Fibroblast of pulmonary artery (primary cell): ENCODE measurements around the gene TWSG1.

Source experiments
- DNase-seq: peaks from one replicate; pipeline ENCODE4 v3.0.0-alpha.2; 2010; ENCODE audit warnings: low read depth
- H3K4me3 ChIP-seq: replicated peaks from 2 replicates; pipeline ENCODE4 v1.5.1; 2011; ENCODE audit warnings: low read depth, mild to moderate bottlenecking, control low read depth, low read length, moderate library complexity
- TF ChIP-seq, protein P1 (sequence below): IDR thresholded peaks from 2 replicates; pipeline ENCODE4 v1.5.1; 2011; ENCODE audit warnings: mild to moderate bottlenecking, control low read depth, low read length, inconsistent platforms; ENCODE audit errors: missing control alignments

TWSG1 gene

DNA sequence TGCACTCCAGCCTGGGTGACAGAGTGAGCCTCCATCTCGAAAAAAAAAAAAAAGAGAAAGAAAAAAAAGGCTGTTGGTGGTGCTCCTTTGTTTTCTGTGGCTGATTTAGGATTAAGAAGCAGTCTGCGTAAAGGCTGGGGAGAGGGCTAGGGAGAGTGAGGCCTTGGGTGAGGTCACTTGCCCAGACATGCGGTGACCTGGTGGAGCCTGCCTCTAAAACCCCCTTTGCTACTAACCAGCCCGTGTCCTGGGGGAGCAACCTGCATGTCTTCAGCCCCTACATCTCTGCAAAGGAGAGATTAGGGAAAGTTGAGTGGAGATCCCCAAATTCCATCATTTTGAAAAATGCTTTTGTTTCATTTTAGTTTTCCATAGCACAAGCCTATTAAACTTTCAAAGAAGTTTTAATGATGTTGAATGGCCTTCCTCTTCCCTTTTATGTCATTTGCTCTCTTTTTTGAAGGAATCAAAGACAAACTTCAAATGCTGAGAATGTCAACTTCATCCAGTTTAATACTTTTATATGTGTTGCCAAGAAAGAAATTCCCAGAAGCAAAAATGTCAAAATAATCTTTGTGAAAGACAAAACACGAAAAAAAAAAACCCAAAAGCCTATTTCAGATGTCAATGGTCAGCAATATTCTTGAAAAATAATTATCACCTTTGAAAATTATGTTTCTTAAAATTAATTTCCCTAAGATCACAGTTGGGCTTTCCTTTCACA, 101.8 kb downstream of the TWSG1 start:
- TF ChIP-seq, protein P1, sequence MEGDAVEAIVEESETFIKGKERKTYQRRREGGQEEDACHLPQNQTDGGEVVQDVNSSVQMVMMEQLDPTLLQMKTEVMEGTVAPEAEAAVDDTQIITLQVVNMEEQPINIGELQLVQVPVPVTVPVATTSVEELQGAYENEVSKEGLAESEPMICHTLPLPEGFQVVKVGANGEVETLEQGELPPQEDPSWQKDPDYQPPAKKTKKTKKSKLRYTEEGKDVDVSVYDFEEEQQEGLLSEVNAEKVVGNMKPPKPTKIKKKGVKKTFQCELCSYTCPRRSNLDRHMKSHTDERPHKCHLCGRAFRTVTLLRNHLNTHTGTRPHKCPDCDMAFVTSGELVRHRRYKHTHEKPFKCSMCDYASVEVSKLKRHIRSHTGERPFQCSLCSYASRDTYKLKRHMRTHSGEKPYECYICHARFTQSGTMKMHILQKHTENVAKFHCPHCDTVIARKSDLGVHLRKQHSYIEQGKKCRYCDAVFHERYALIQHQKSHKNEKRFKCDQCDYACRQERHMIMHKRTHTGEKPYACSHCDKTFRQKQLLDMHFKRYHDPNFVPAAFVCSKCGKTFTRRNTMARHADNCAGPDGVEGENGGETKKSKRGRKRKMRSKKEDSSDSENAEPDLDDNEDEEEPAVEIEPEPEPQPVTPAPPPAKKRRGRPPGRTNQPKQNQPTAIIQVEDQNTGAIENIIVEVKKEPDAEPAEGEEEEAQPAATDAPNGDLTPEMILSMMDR: no peak
- no peak for DNase-seq
- no peak overlapping the region for H3K4me3 ChIP-seq

DNA sequence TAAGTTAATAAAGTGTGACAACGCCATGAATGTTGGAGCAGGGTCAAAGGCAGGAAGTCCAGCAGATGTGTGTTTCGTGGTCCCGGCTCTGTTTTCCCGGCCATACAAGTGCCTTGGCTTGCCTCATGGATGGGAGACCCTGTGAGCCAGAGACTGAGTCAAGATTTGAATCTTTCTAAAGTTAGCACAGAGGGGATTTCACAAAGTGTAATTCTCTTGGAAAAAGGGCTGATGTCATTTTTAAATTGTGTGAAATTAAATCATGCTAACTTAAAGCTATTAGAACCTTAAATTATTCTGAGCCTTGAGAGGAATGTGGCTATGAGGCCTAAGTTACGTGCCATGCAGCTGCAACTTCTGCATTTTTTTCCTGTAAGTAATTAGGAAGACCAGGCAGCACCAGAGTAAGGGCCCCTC, 102.5 kb downstream of the TWSG1 start:
- TF ChIP-seq, protein P1: no peak
- DNase-seq: peak; percentile 31
- H3K4me3 ChIP-seq: no peak overlapping the region

DNA sequence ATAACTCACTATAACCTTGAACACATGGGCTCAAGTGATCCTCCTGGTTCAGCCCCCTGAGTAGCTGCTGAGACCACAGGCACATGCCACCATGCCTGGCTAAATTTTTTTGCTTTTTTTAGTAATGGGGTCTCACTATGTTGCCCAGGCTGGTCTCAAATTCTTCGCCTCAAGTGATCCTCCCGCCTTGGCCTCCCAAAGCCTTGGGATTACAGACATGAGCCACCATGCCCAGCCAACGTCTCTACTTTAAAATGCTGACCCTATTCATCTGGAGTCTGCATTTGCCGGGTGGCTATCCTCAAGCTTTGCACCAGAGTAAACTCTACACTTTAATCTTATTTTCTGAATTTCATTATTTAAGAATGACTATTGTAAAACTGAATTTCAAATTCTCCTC, 103.1 kb downstream of the TWSG1 start:
- TF ChIP-seq, protein P1: no peak
- H3K4me3 ChIP-seq: no peak overlapping the region
- DNase-seq: no peak

DNA sequence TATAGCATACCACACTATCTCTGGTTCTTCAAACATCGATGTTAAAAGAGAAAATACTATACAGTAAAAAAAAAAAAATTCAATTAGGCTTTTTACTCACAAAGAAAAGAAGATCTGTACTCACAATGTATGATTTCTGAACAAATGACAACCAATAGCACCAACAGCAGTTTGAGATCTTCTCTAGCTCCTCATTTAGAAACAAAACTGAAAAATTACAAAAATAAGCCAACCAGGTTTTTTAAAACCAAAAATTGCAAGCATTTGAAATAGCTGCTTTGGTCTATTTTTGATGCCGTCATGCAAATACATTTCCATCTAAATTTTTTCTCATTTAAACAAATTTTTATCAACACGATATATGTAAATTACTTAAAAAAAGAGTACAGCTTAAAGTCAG, 106.5 kb downstream of the TWSG1 start:
- DNase-seq: no peak
- TF ChIP-seq, protein P1: no peak
- no peak overlapping the region for H3K4me3 ChIP-seq

DNA sequence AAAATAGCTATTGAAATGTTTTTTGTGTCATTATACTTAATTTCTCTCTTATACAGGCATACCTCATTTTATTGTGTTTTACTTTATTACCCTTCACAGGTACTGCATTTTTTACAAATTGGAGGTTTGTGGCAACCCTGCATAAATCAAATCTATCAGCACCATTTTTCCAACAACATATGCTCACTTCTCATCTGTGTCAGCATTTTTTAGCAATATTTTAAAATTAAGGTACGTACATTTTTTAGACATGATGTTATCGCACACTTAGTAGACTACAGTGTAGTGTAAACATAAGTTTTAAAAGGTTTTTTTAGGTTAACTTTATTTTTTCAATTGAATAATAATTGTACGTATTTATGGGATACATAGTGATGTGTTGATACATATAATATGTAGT, 110.0 kb downstream of the TWSG1 start:
- no peak overlapping the region for H3K4me3 ChIP-seq
- TF ChIP-seq, protein P1: no peak
- DNase-seq: no peak

DNA sequence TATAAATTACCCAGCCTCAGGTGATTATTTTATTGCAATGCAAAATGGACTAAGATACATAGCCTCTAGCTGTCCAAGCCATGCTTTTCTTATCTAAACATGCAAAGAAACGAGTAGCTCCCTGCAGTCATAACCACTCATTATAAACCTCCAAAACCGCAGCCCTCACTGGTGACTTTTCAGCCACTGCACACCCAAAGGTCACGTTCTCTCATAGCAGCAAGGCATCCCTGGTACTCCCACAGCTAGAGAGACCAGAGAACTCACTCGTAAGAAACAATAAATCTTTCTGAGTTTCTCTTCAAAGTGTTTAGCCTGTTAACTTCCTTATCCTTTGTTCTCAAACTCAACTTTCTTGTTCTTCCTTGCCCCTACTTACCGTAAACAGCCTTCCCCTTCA, 112.3 kb downstream of the TWSG1 start:
- H3K4me3 ChIP-seq: no peak overlapping the region
- TF ChIP-seq, protein P1: no peak
- no peak for DNase-seq

DNA sequence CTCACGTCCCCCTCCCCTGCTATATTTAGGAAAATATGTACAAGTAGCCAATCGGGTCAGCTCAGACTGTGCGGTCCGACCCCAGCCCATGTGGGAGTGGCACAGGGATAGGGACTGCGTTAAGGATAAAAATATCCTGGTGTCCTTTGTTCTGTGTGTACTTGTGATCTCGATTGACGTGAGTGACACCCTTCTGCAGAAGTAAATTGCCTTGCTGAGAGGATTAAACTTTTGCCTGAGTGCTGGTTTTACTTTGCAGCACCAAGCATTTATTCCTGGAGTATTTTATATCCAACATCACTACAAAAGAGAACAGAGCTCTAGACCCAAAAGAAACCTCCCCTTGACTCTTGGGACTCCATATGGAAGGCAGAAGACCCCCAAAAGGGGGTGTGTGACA, 112.8 kb downstream of the TWSG1 start:
- no peak overlapping the region for H3K4me3 ChIP-seq
- TF ChIP-seq, protein P1: no peak
- no peak for DNase-seq
